GM10266 (cell line): ENCODE measurements around the gene RRP1B.
"Not testable (repeated sequence)": the region's sequence is repeated elsewhere in the genome, so short reads cannot be mapped to it uniquely, and the experiment has no call there.

ENCODE experiments used
- DNase-seq: peaks from one replicate; pipeline ENCODE4 v3.0.0; 2012; ENCODE audit errors: extremely low spot score
- TF ChIP-seq, protein P1 (sequence below): IDR thresholded peaks from 2 replicates; pipeline ENCODE4 v1.5.1; 2012; ENCODE audit warnings: mild to moderate bottlenecking, low read depth; ENCODE audit not compliant: control insufficient read depth, insufficient read depth; ENCODE audit errors: missing control alignments

The RRP1B gene

DNA sequence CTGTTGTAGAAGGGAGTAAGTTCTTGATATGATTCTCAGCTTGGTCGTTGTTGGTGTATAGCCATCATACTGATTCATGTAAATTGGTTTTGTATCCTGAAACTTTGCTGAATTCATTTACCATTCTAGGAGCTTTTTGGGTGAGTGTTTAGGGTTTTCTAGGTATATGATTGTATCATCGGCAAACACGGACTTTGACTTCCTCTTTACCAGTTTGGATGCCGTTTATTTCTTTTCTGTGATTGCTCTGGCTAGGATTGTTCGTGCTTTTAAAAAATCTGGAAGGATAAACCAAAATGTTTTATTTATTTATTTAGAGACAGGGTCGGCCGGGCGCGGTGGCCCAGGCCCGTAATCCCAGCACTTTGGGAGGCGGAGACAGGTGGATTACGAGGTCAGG, 20.6 kb downstream of the RRP1B start:
- DNase-seq: no peak

DNA sequence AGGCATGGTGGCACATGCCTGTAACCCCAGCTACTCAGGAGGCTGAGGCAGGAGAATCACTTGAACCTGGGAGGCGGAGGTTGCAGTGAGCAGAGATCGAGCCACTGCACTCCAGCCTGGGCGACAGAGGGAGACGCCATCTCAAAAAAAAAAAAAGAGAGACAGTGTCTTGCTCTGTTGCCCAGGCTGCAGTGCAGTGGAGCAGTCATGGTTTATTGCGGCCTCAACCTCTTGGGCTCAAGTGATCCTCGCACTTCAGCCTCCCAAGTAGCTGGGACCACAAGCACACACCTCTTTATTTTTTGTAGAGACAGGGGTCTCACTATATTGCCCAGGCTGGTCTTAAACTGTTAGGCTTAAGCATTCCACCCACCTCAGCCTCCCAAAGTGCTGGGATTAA, 21.1 kb downstream of the RRP1B start:
- not testable (repeated sequence) for DNase-seq

More for the DNA sequence above, 20.6 kb downstream of the RRP1B start:
- TF ChIP-seq, protein P1, sequence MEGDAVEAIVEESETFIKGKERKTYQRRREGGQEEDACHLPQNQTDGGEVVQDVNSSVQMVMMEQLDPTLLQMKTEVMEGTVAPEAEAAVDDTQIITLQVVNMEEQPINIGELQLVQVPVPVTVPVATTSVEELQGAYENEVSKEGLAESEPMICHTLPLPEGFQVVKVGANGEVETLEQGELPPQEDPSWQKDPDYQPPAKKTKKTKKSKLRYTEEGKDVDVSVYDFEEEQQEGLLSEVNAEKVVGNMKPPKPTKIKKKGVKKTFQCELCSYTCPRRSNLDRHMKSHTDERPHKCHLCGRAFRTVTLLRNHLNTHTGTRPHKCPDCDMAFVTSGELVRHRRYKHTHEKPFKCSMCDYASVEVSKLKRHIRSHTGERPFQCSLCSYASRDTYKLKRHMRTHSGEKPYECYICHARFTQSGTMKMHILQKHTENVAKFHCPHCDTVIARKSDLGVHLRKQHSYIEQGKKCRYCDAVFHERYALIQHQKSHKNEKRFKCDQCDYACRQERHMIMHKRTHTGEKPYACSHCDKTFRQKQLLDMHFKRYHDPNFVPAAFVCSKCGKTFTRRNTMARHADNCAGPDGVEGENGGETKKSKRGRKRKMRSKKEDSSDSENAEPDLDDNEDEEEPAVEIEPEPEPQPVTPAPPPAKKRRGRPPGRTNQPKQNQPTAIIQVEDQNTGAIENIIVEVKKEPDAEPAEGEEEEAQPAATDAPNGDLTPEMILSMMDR: no peak

DNA sequence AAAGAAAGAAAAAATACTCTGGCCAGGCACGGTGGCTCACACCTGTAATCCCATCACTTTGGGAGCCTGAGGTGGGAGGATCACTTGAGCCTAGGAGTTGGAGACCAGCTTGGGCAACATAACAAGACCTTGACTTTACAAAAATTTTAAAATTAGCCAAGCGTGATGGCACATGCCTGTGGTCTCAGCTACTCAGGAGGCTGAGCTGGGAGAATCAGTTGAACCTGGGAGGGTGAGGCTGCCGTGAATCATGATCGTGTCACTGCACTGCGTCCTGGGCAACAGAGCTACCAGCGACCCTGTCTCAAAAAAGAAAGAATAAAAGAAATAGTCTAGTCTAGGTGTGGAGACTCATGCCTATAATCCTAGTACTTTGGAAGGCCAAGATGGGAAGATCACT, 22.3 kb downstream of the RRP1B start:
- DNase-seq: no peak
- TF ChIP-seq, protein P1: no peak

DNA sequence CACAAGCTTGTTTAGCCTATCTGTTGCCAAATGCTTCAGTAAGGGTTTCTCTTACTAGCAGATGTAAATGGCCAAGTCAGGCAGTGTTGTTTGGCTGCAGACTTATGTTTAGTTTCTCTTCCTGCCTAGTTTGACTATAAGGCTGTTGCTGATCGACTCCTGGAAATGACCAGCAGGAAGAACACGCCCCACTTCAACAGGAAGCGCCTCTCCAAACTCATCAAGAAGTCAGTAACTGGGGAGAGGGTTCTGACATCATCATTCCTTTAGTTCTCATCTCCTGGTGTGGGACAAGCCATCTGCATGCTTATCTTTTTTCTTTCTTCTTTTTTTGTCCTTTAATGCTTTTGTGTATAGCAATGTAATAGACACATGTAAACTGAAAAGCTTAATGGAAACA, 25.1 kb downstream of the RRP1B start:
- TF ChIP-seq, protein P1: no peak
- DNase-seq: no peak

DNA sequence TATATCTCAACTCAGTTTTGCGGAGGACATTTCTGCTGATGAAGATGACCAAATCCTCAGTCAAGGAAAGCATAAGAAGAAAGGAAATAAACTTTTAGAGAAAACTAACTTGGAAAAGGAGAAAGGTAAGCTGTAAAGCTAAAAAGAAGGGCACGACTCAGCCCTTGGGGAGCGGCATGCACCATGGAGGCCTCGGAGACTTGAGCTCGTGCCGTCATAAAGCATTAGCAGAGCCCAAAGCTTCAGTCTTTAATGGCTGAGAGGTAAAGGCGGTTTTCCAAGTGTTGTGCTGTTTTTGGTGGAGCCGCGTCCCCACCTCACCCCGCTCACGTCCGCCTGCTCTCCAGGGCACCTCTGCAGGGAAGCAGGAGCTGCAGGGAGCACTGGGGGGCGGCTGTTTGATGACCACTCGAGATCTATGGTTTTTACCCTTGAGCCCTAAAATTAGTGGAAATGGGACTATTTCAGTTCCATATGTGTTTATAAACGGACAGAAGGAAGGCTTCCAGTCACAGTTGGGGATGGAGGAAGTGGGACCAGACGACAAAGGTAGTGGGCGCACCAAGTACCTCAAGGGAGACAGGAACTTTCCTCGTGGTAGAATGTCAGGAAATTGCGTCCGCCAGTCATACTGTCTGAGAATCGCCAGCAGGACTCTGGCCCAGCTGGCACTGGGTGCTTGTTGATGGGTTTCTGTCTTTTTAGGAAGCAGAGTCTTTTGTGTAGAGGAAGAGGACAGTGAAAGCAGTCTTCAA, 27.6 kb downstream of the RRP1B start:
- TF ChIP-seq, protein P1: no peak
- no peak for DNase-seq

DNA sequence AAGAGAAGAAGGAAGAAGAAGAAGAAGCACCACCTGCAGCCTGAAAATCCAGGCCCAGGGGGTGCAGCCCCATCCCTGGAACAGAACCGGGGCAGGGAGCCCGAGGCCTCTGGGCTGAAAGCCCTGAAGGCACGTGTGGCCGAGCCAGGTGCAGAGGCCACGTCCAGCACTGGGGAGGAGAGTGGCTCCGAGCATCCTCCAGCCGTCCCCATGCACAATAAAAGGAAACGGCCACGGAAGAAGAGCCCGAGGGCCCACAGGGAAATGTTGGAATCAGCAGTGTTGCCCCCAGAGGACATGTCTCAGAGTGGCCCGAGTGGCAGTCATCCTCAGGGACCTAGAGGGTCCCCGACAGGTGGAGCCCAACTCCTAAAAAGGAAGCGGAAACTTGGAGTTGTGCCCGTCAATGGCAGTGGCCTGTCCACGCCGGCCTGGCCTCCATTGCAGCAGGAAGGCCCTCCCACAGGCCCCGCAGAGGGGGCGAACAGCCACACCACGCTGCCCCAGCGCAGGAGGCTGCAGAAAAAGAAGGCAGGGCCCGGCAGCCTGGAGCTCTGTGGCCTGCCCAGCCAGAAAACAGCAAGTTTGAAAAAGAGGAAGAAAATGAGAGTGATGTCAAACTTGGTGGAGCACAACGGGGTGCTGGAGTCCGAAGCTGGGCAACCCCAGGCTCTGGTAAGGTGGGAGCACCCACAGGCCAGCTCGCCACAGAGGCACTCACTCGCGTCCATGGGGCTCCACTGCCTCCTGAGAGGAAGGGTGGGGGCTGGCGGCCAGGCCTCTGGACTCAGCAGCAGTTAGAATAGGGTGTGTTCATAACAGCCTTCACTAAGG, 28.4 kb downstream of the RRP1B start:
- TF ChIP-seq, protein P1: no peak

DNA sequence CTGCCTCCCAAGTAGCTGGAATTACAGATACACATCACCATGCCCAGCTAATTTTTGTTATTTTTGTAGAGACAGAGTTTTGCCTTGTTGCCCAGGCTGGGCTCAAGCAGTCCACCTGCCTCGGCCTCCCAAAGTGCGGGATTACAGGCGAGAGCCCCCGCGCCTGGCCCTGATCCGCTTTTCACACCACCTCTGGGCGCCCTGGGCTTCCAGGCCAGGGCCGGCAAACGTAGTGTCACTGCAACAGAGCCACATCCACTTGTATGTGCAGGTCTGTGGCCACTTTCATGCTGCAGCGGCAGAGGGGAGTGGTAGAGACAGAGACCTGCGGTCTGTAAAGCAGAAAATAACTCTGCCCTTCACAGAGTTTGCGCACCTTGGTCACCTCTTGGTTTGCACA, 29.5 kb downstream of the RRP1B start:
- TF ChIP-seq, protein P1: no peak
- no peak for DNase-seq

More for the DNA sequence above, 28.4 kb downstream of the RRP1B start:
- DNase-seq: no peak
